ENCODE results near the gene SFXN5. TPM values are rescaled to one million over a fixed set of nuclear protein-coding genes. Genes with fewer than 3 reads are reported as not detected.
A peak's percentile ranks its signal among the peaks of the same experiment; 100 is the strongest.

The SFXN5 gene
- total and polyA plus RNA-seq, 2 of the 4 experiments (the other 2 are of a cell fraction), result 8.6 to 17.0 TPM

GRCh38 chr2:72945450-72946019 is 126.0 kb downstream of the SFXN5 start:
- H3K23ac ChIP-seq (ENCODE audit: low read depth, low read length), result no peak overlapping the region
- no peak overlapping the region for H3K4ac ChIP-seq (ENCODE audit: low read depth, low read length)
- peaks cover 8% of the 10 kb centered on the region for H3K9me1 ChIP-seq (ENCODE audit: insufficient read depth, low read length)
- CTCF ChIA-PET, result no interaction called here
- H3K14ac ChIP-seq (replicated peaks; ENCODE audit: low read depth, low read length), result no peak overlapping the region
- TF ChIP-seq ELK1 (IDR thresholded peaks at IDR 0.05; ENCODE audit: borderline replicate concordance, low read depth, low read length) (no peak), NFE2L2 (IDR thresholded peaks at IDR 0.05; ENCODE audit: low read depth, low read length) (no peak), CTCF (conservative IDR thresholded peaks at IDR 0.05; ENCODE audit: low read depth, low read length) (no peak), RFX5 (IDR thresholded peaks at IDR 0.05; ENCODE audit: low read depth, low read length) (no peak), CEBPB (IDR thresholded peaks at IDR 0.05; ENCODE audit: low read depth, low read length) (no peak), USF2 (IDR thresholded peaks at IDR 0.05; ENCODE audit: low read depth, low read length) (no peak), FOS (IDR thresholded peaks at IDR 0.05; ENCODE audit: low read depth, low read length) (no peak), RAD21 (IDR thresholded peaks at IDR 0.05; ENCODE audit: low read length) (no peak), MAZ (IDR thresholded peaks at IDR 0.05; ENCODE audit: borderline replicate concordance, low read depth, low read length) (no peak), CHD1 (IDR thresholded peaks at IDR 0.05; ENCODE audit: low read depth, low read length) (no peak), BHLHE40 (IDR thresholded peaks at IDR 0.05; ENCODE audit: low read depth, low read length) (no peak), SMC3 (IDR thresholded peaks at IDR 0.05; ENCODE audit: low read depth, low read length) (no peak), POLR2A (IDR thresholded peaks at IDR 0.05; ENCODE audit: low read depth, low read length) (no peak), MXI1 (IDR thresholded peaks at IDR 0.05; ENCODE audit: borderline replicate concordance, low read depth, low read length) (no peak), RCOR1 (IDR thresholded peaks at IDR 0.05; ENCODE audit: insufficient replicate concordance, low read length) (no peak), MAFK (IDR thresholded peaks at IDR 0.05; ENCODE audit: low read depth, low read length) (no peak)
- H3K4me2 ChIP-seq (ENCODE audit: low read depth, low read length), result no peak overlapping the region
- H2AK5ac ChIP-seq (ENCODE audit: low read depth, low read length), result no peak overlapping the region
- no peaks in the 10 kb centered on the region for H3K36me3 ChIP-seq (ENCODE audit: control insufficient read depth, insufficient read depth, low read length)
- POLR2A ChIA-PET (ENCODE audit: unreplicated experiment), result no interaction called here
- H3K18ac ChIP-seq (ENCODE audit: low read depth, low read length), result no peak overlapping the region
- H4K8ac ChIP-seq (ENCODE audit: low read depth in 2 of 2, low read length in 2 of 2), result no peak overlapping the region
- H3K56ac ChIP-seq (ENCODE audit: extremely low read depth, insufficient read depth, low read length), result no peak overlapping the region
- no peak overlapping the region for H3K27ac ChIP-seq (ENCODE audit: insufficient read depth, low read length)
- intact Hi-C loops (cut with micrococcal nuclease), result no loop called here
- in situ Hi-C loops (cut with MboI; ENCODE audit: low sequenced_read_pairs), result no loop called here
- DNase-seq, result no peak
- no peak overlapping the region for H2BK15ac ChIP-seq (ENCODE audit: low read depth, low read length)
- no peaks in the 10 kb centered on the region for H3K27me3 ChIP-seq (ENCODE audit: control insufficient read depth, insufficient read depth, low read length)
- 80% methylated on average over 2 of the region's 9 CpGs; no CpG with 5 or more reads in 1 of the 2 experiments for WGBS, 2 experiments (ENCODE audit: extremely low coverage in 2 of 2, insufficient read length in 1 of 2)
- no peaks in the 10 kb centered on the region for H3K9me3 ChIP-seq (ENCODE audit: control insufficient read depth, insufficient read depth, low read length)
- no peak overlapping the region for H2AK9ac ChIP-seq (replicated peaks; ENCODE audit: low read depth, low read length, poor library complexity)
- H3K79me1 ChIP-seq (ENCODE audit: low read depth in 1 of 2, low read length in 2 of 2), result no peaks in the 10 kb centered on the region
- H2BK120ac ChIP-seq (ENCODE audit: low read depth, low read length), result no peak overlapping the region
- no peak overlapping the region for H3K4me3 ChIP-seq (ENCODE audit: insufficient read depth, low read depth, low read length)
- dilution Hi-C loops (cut with HindIII; ENCODE audit: low sequenced_read_pairs, unreplicated experiment), result no loop called here
- no peak overlapping the region for H2BK5ac ChIP-seq (ENCODE audit: low read depth, low read length, poor library complexity, severe bottlenecking)
- no peak overlapping the region for H4K5ac ChIP-seq (ENCODE audit: low read depth, low read length)
- ATAC-seq (ENCODE audit: low read depth), result no peak
- H3K4me1 ChIP-seq (ENCODE audit: control insufficient read depth, insufficient read depth, low read length), result peaks cover 6% of the 10 kb centered on the region; the same call in 1 of the 2 replicates
- peak overlapping the region; percentile 29 for H2AFZ ChIP-seq (replicated peaks; ENCODE audit: low read length, poor library complexity)
- BruUV-seq (replicated peaks), result no TSS peak
- peaks cover 4% of the 10 kb centered on the region; the same call in 1 of the 2 replicates for H4K20me1 ChIP-seq (ENCODE audit: insufficient read depth, low read length)
- no peak overlapping the region for H3K9ac ChIP-seq (ENCODE audit: low read depth, low read length)
- no peak overlapping the region for H2BK20ac ChIP-seq (ENCODE audit: low read depth, low read length)
- H4K91ac ChIP-seq (ENCODE audit: insufficient read depth, low read depth, low read length), result no peak overlapping the region

Data from IMR-90 (cell line).